Glomerular visceral epithelial cell (primary cell): Measurements from ENCODE around the gene NHLH1.
A peak's percentile ranks its signal among the peaks of the same experiment; 100 is the strongest.

Experiments
- DNase-seq: peaks from one replicate; pipeline ENCODE4 v3.0.0-alpha.2; 2016; ENCODE audit errors: extremely low spot score

Gene NHLH1

GRCh38 chr1:160411271-160412027 is 44.6 kb downstream of the NHLH1 start:
- no peak for DNase-seq

- DNase-seq: no peak
These were observed 45.1 kb downstream of the NHLH1 start for GRCh38 chr1:160412028-160412362.

DNA sequence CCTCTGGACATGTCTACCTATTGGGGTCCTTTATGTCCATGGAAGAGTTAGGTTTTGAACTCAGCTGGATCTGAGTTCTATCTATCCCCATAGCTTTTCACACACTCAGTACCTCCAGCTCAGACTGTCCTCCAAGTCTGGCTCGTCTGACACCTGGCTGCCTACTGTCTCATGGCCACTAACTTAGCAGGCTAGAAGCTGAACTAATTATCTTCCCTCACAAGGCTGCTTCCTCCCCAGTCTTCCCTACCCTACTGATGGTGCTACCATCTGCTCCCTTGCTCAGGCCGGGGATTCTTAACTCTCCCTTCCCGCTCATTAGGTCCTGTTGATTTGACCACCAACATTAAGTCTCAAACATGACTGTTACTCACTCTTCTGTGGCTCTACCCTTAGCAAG is 46.8 kb downstream of the NHLH1 start:
- DNase-seq: no peak

GRCh38 chr1:160414881-160415280 is 48.0 kb downstream of the NHLH1 start:
- DNase-seq: no peak

DNA sequence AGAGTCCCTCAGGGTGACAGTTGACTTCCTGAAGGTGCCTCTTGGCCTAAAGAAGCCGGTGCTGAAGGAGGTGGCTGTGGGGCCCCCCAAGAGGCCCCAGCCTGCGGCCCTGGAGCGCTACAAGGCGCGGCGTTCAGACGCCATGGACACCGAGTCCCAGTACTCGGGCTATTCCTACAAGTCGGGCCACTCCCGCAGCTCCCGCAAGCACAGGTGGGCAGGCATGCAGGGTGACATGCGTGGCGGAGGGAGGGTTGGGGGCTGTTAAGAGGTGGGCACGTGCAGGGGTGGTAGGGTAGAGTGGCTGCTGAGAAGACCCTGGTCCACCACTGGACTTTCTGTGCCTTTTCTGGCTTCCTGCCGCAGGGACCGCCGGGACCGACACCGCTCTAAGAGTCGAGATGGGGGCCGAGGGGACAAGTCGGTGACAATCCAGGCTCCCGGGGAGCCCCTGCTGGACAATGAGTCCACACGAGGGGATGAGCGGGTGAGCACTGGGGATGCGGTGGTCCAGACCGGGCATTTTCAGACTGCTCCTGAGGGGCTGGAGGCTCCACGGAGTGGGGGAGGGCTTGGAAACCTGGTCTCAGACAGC is 48.9 kb downstream of the NHLH1 start:
- DNase-seq: no peak

GRCh38 chr1:160416369-160416768 is 49.5 kb downstream of the NHLH1 start:
- peak; percentile 65 for DNase-seq

- DNase-seq: no peak
These were observed 51.6 kb downstream of the NHLH1 start for GRCh38 chr1:160418483-160418882.

DNA sequence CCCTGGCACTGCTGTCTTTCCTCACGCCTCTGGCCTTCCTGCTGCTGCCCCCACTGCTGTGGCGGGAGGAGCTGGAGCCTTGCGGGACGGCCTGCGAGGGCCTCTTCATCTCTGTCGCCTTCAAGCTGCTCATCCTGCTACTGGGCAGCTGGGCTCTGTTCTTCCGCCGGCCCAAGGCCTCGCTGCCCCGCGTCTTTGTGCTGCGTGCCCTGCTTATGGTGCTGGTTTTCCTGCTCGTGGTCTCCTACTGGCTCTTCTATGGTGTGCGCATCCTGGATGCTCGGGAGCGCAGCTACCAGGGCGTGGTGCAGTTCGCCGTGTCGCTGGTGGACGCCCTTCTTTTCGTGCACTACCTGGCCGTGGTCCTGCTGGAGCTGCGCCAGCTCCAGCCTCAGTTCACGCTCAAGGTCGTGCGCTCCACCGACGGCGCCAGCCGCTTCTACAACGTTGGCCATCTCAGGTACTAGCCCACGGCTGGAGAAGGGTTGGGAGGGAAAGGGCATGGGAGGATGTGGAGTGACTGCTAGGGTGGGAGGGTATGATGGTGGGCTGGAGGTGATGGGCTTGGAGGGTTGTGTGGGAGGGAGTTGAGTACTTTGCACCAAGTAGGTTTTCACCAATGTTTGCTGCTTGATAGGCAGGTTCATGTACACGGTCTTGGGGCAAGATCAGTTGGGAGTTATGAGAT is 52.4 kb downstream of the NHLH1 start:
- DNase-seq: no peak

DNA sequence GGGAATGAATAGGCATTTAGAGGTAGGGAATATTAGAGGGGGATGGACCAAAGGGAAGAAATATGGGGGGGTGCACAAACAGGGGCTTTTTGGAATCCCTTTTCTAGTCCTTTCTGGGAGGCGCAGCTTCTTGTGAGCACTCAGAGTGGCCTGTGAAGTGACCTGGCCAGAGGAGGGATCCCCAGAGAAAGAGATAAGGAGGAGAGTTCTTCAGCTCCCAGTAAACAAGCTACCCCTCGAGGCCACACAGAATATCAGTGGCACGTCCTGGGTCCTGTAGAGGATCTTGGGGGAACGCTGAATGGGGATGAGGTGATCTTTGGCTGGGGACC is 52.9 kb downstream of the NHLH1 start:
- no peak for DNase-seq

- no peak for DNase-seq
These were observed 54.3 kb downstream of the NHLH1 start for GRCh38 chr1:160420881-160421842.

DNA sequence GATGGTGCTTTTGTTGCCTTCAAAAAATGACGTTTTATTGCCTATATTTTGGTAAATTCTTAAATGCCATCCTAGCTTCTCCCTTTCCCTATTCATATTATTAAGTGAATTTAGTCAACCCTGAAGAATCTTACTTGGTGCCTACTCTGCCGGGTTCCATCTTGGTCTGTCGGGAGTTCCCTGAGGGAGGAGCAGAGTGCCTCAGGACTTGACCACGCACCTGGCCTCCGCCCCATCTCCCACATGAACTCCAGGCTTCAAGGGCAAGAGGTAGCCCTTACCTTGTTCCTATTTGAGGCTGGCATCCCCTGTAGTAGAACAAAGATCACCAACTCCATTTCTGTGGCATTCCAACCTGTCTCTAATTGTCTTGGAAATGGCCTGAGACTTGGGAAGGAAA is 55.0 kb downstream of the NHLH1 start:
- no peak for DNase-seq
